Amniotic epithelial cell (primary cell): ENCODE measurements around the gene GTF3A.
A peak's percentile ranks its signal among the peaks of the same experiment; 100 is the strongest.
"Not testable (repeated sequence)": the region's sequence is repeated elsewhere in the genome, so short reads cannot be mapped to it uniquely, and the experiment has no call there.

Experiments
- DNase-seq: peaks from one replicate; pipeline ENCODE4 v3.0.0-alpha.2; 2010; ENCODE audit warnings: low read depth

The GTF3A gene

GRCh38 chr13:27424246-27425157, at the start of gene GTF3A:
Gene GTF3A, plus strand, starts transcription at chr13:27424619.
- peak; percentile 71 for DNase-seq

- DNase-seq = peak; percentile 81
Observed at GRCh38 chr13:27374650-27375049, 49.8 kb upstream of the GTF3A start.

- DNase-seq = peak; percentile 58
Observed at GRCh38 chr13:27375686-27376326, 48.6 kb upstream of the GTF3A start.

GRCh38 chr13:27379126-27379525, 45.3 kb upstream of the GTF3A start:
- DNase-seq = no peak

GRCh38 chr13:27379694-27380641, 44.5 kb upstream of the GTF3A start:
- peak; percentile 41 for DNase-seq

- DNase-seq = no peak
Observed at GRCh38 chr13:27381601-27382000, 42.8 kb upstream of the GTF3A start.

GRCh38 chr13:27383104-27383921, 41.1 kb upstream of the GTF3A start:
- no peak for DNase-seq

GRCh38 chr13:27384285-27384684, 40.1 kb upstream of the GTF3A start:
- DNase-seq = no peak

GRCh38 chr13:27388241-27388640, 36.2 kb upstream of the GTF3A start:
- DNase-seq = no peak

- no peak for DNase-seq
Observed at GRCh38 chr13:27389891-27390290, 34.5 kb upstream of the GTF3A start.

- DNase-seq = no peak
Observed at GRCh38 chr13:27391471-27391870, 32.9 kb upstream of the GTF3A start.

- no peak for DNase-seq
Observed at GRCh38 chr13:27393101-27393500, 31.3 kb upstream of the GTF3A start.

- DNase-seq = no peak
Observed at GRCh38 chr13:27395007-27395510, 29.4 kb upstream of the GTF3A start.

GRCh38 chr13:27396252-27396846, 28.1 kb upstream of the GTF3A start:
- DNase-seq = no peak

GRCh38 chr13:27398360-27398759, 26.1 kb upstream of the GTF3A start:
- no peak for DNase-seq

GRCh38 chr13:27400405-27400804, 24.0 kb upstream of the GTF3A start:
- not testable (repeated sequence) for DNase-seq

- no peak for DNase-seq
Observed at GRCh38 chr13:27401210-27401609, 23.2 kb upstream of the GTF3A start.

GRCh38 chr13:27403203-27403678, 21.2 kb upstream of the GTF3A start:
- DNase-seq = peak; percentile 62

GRCh38 chr13:27403727-27404385, 20.6 kb upstream of the GTF3A start:
- DNase-seq = no peak

GRCh38 chr13:27404680-27405079, 19.7 kb upstream of the GTF3A start:
- DNase-seq = no peak
